ENCODE data around the gene GRK3. TPM values are rescaled to one million over a fixed set of nuclear protein-coding genes. Genes with fewer than 3 reads are reported as not detected.

The GRK3 gene
- total and polyA plus RNA-seq, 12 donors, result 0.97 to 9.0 (median 5.2) TPM

GRCh38 chr22:25748704-25749103 lies 184.2 kb downstream of the GRK3 start:
- no peak for ATAC-seq
- Histone ChIP-seq H3K27ac (peak overlapping the region in 9 of 10 donors; percentile 8 to 79 (median 67)), H3K4me3 (no peak overlapping the region), H3K27me3 (no peaks in the 10 kb centered on the region), H3K4me1 (peaks cover 8 to 74% (median 39%) of the 10 kb centered on the region in 9 donors), H3K36me3 (no peaks in the 10 kb centered on the region), H3K9me3 (no peaks in the 10 kb centered on the region)
- intact Hi-C loops (cut with DNase I), result no loop called here
- TF ChIP-seq CTCF (IDR thresholded peaks at IDR 0.05), result no peak
- whole genome bisulfite sequencing, 2 donors, result 42 to 62% methylated on average over 2 of the region's 2 CpGs
- DNase-seq, result no peak

- Histone ChIP-seq H3K9me3 (no peaks in the 10 kb centered on the region), H3K27ac (peak overlapping the region in 9 of 10 donors; percentile 37 to 79 (median 67)), H3K4me3 (peak overlapping the region in 2 of 10 donors; percentile 8 to 17), H3K4me1 (peaks cover 10 to 81% (median 42%) of the 10 kb centered on the region in 9 donors), H3K36me3 (no peaks in the 10 kb centered on the region), H3K27me3 (no peaks in the 10 kb centered on the region)
- ATAC-seq (no peak), DNase-seq (no peak)
- intact Hi-C loops (cut with DNase I), result no loop called here
- WGBS, 2 donors, result 50 to 61% methylated on average over 10 of the region's 10 CpGs
- TF ChIP-seq CTCF (IDR thresholded peaks at IDR 0.05), result no peak
Measured at GRCh38 chr22:25749420-25750169, 185.1 kb downstream of the GRK3 start.

- H3K9me3 ChIP-seq, result no peaks in the 10 kb centered on the region
- peaks cover 10 to 87% (median 49%) of the 10 kb centered on the region in 9 donors for H3K4me1 ChIP-seq
- H3K27ac ChIP-seq, result peak overlapping the region in 7 of 10 donors; percentile 62 to 79 (median 67)
- intact Hi-C loops (cut with DNase I), result no loop called here
- no peak for ATAC-seq
- peak in 1 of 9 donors; percentile 15 for TF ChIP-seq CTCF (IDR thresholded peaks at IDR 0.05)
- H3K36me3 ChIP-seq, result no peaks in the 10 kb centered on the region
- DNase-seq, result no peak
- 30 to 33% methylated on average over 6 of the region's 6 CpGs for WGBS, 2 donors
- no peaks in the 10 kb centered on the region for H3K27me3 ChIP-seq
- H3K4me3 ChIP-seq, result no peak overlapping the region
Measured at GRCh38 chr22:25750569-25751173, 186.2 kb downstream of the GRK3 start.

- WGBS, 2 donors, result 46 to 48% methylated on average over 4 of the region's 4 CpGs
- peak overlapping the region in 6 of 10 donors; percentile 14 to 79 (median 65) for H3K27ac ChIP-seq
- ATAC-seq, result no peak
Measured at GRCh38 chr22:25751174-25751581, 186.7 kb downstream of the GRK3 start.

More at GRCh38 chr22:25751174-25751581, 186.7 kb downstream of the GRK3 start:
- Histone ChIP-seq H3K27me3 (no peaks in the 10 kb centered on the region), H3K9me3 (no peaks in the 10 kb centered on the region), H3K36me3 (no peaks in the 10 kb centered on the region), H3K4me1 (peaks cover 10 to 87% (median 49%) of the 10 kb centered on the region in 9 donors), H3K4me3 (no peak overlapping the region)
- DNase-seq, result no peak
- no peak for TF ChIP-seq CTCF (IDR thresholded peaks at IDR 0.05)
- intact Hi-C loops (cut with DNase I), result no loop called here
